Measurements from ENCODE around the gene XAB2.

- TF ChIP-seq CTCF (conservative IDR thresholded peaks at IDR 0.05; ENCODE audit: low read depth, low read length): peak; percentile 49
- TF ChIP-seq EZH2phosphoT487 (IDR thresholded peaks at IDR 0.05; ENCODE audit: borderline replicate concordance, low read length): no peak
Measured at GRCh38 chr19:7597689-7598088, 31.7 kb downstream of the XAB2 start.

Data from PC-3 (cell line).